GM18951 (cell line): ENCODE results near the gene CYP39A1.

Experiments
- POLR2A ChIP-seq: IDR thresholded peaks from 4 replicates; pipeline ENCODE4 v1.6.1; 2011; ENCODE audit warnings: mild to moderate bottlenecking; ENCODE audit not compliant: insufficient read length, insufficient read depth; ENCODE audit errors: extremely low read depth
- in situ Hi-C: fragments of 300-500 bp; cut with MboI; formaldehyde crosslinking; loops from one replicate; pipeline ENCODE4 v1.12.0; 2022; ENCODE audit warnings: low sequenced_read_pairs, mixed read lengths, inconsistent platforms; ENCODE audit not compliant: unreplicated experiment

The CYP39A1 gene

DNA sequence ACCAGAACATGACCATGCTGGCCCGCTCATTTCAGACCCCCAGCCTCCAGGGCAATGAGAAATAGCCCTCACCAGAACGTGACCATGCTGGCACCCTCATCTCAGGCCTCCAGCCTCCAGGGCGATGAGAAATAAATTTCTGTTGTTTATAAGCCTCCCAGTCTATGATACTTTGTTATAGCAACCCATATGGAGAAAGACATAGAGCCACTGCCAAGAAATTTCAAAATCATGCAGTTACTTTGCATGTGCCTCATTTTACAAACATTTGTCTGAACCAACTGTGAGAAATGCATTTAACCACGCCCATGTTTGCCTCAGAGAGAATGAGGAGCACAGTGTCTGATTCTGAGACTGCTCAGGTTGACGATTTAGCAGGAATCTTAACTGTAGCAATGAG lies 15.5 kb downstream of the CYP39A1 start:
- in situ Hi-C loops = loop anchor here (25.0 kb wide), 2 partner anchors 425 to 550 kb away; no protein-coding TSS in a partner anchor
- TF ChIP-seq POLR2A = no peak

DNA sequence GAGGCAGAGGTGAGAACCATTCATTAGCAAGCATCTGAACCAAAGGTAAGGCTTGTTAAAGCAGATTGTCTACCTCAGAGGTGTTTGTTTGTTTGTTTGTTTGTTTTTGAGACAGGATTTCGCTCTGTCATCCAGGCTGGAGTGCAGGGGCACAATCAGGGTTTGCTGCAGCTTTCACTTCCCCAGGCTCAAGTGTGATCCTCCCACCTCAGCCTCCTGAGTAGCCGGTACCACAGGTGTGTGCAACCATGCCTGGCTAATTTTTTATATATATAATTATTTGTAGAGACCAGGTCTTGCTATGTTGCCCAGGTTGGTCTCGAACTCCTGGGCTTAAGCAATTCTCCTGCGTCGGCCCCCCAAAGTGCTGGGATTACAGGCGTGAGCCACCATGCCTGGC lies 17.2 kb downstream of the CYP39A1 start:
- no peak for TF ChIP-seq POLR2A
- in situ Hi-C loops = loop anchor here (25.0 kb wide), 2 partner anchors 423 to 548 kb away; no protein-coding TSS in a partner anchor

DNA sequence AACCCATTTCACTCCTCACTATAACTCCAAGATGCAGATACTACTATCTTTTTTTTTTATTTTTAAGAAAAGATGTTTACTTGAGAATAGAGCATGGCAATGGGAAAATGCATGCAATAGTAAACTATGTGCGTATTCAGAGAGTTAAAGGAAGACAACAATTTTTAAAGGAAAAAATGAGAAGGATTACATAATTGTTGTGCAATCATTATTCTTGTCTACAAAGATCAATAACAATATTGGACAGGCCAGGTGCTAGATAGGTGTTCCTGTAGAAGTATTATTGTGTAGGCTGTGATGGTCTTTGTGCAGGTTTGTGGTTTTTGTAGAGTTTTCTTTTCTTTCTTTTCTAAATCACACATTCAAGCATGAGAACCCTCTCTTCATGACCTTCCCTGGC lies 20.6 kb downstream of the CYP39A1 start:
- no peak for TF ChIP-seq POLR2A
- in situ Hi-C loops = loop anchor here (25.0 kb wide), 2 partner anchors 420 to 545 kb away; no protein-coding TSS in a partner anchor

DNA sequence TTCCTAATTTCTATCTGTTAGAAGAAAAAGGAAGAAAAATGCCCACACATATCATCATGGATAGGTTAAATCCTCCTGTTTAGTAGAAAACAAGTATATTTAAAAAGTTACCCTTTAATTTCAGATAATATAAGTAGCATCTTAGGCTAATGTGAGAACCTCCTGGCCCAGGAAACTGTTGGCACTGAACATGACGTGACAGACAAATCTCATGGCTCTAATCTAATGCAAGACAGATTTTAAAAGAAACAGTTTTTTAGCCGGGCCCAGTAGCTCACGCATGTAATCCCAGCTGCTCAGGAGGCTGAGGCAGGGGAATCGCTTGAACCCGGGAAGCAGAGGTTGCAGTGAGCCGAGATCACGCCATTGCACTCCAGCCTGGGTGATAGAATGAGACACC lies 22.9 kb downstream of the CYP39A1 start:
- in situ Hi-C loops = loop anchor here (25.0 kb wide), 2 partner anchors 417 to 542 kb away; no protein-coding TSS in a partner anchor
- no peak for TF ChIP-seq POLR2A

DNA sequence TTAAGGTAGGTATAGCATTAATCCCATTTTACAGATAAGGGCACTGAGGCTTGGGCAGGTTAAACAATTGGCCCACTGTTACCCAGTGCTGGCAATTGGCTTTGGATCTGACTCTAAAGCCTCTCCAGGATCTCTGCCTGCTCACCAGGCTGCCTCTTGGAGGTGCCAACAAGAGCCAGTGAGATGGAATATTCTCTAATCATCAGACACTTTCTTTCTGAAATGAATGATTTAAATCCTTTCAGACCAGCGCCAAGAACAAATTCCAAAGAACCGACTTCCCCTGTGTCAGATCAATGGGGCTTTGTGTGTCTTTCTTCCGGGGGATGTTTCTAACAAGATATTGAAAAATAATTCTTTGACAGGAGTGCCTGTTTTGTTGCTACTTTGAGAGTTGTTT lies 23.6 kb downstream of the CYP39A1 start:
- TF ChIP-seq POLR2A = no peak
- in situ Hi-C loops = loop anchor here (25.0 kb wide), 2 partner anchors 417 to 542 kb away; no protein-coding TSS in a partner anchor

DNA sequence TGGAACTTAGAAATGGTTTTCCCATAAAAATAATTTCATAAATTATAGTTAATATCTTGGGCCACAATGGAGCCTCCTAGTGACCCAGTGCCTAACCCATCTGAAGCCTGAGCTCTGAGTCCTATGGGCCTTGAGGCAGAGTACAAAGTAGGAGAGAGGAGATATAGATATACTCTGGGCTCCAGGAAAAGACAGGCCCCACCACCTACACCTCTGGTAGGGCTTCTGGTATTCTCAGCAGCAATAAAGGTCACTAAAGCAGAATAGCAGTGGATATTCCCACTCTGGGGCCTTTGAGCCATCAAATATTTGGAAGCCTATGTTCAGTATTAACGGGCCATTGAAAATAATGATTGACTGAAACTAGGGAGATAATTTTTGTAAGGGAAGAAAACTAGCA lies 24.1 kb downstream of the CYP39A1 start:
- in situ Hi-C loops = loop anchor here (25.0 kb wide), 2 partner anchors 416 to 541 kb away; no protein-coding TSS in a partner anchor
- TF ChIP-seq POLR2A = no peak

DNA sequence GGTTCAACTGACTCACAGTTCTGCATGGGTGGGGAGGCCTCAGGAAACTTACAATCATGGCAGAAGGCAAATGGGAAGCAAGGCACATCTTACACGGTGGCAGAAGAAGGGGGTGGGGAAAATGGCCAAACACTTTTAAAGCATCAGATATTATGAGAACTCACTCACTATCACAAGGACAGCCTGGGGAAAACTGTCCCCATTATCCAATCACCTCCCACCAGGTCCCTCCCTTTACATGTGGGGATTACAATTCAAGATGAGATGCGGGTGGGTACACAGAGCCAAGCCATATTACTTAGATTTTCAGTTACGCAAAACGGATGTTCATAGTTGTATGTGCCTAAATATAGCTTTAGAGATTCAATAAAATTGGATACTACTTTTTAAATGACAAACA lies 25.6 kb downstream of the CYP39A1 start:
- in situ Hi-C loops = loop anchor here (25.0 kb wide), 2 partner anchors 415 to 540 kb away; no protein-coding TSS in a partner anchor

DNA sequence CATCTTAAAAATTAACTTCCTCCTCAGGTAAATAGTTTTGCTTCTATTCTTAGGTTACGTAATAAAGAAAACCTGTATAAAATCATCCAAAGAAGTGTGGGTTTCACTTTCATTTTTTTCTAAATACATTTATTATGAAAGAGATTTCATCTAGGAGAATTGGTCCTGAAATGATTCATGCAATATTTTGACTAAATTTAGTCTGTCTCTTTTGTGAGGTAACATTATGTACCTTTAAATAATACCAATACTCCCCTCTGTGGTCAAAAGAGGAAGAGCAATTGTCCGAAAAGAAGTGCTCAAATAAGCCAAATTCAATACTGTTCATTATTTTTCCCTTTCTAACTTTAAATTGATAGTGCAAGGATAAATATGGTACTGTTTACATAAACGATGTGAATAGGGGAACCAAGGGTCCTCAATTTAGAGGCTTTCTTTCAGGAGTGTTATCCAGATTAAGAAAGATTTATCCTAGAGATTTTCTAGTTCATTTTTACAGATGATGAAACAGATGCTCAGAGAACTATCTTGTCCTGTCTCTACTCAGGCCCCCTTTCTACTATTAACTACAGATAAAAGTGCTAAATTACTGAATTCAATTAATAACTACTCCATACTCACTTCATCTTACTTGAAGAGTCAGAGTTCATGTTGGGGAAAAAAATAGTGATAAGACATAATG lies 26.2 kb downstream of the CYP39A1 start:
- in situ Hi-C loops = loop anchor here (25.0 kb wide), 2 partner anchors 414 to 539 kb away; no protein-coding TSS in a partner anchor
- no peak for TF ChIP-seq POLR2A

More for the DNA sequence above, 25.6 kb downstream of the CYP39A1 start:
- no peak for TF ChIP-seq POLR2A

DNA sequence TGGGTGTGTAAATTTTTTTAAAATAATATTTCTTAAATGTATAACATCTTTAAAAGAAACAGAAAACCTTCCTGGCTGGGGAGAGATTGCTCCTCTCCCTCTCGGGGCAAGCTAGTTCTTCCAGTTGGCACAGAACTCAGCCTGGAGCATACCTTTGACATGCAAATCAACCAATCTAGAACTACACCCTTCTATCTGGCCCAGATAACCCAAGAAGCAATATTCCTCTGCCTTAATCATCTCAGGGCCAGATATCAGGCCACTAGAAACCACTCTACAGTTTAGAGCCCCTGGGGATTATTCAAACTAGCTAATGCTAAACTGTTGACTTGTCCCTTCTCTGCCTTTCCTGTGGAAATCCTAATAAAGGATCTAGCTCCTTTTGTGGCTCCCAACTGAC lies 33.9 kb downstream of the CYP39A1 start:
- no peak for TF ChIP-seq POLR2A
- in situ Hi-C loops = no loop called here

DNA sequence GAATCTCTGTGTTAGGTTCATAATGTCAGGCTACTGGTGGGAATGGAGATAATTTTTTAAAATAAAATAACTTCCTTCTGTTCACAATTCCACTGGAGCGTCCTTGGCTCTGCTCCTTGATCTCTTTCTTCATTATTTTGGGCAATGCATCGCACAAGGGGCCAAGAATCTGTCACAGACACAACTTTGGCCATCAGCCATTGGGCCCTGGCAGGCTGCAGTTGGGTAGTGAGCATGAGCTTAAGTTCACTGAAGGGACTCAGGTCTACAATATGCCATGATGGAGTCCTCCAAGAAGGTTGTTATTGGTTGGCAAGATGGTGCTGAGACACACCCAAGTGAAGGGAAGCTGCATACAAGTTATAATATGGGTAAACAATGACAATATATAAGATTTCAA lies 40.0 kb downstream of the CYP39A1 start:
- TF ChIP-seq POLR2A = no peak
- in situ Hi-C loops = no loop called here

DNA sequence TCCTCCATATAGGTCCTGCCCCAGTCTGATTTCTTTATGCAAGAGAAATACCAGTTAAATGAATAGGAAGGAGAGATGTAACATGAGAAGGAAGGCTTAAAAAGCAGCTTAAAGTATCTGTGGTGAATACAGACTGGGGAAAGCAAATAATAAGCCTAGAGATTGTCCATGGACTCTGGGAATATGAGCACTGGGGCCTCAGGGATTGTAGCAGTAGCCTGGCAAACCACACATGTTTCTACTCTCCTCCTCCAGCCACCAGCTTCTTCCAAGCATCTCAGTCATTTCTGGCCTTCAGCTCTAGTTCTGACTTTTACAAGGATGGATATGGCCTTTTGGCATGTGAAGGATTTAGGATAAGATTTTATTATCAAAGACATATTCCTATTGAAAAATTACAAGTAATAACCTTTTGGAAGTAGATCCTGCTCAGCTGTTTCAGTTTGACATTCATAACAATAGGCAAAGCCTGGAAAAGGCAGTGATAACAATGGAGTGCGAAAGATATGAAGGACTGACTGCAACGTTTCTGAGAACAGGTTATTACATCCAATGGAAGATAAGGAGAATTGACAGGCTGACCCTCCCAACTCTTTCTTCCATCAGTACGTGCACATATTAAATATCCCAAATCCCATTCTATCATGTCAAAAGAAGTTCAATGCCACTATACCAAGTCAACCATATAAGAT lies 41.6 kb downstream of the CYP39A1 start:
- in situ Hi-C loops = no loop called here

DNA sequence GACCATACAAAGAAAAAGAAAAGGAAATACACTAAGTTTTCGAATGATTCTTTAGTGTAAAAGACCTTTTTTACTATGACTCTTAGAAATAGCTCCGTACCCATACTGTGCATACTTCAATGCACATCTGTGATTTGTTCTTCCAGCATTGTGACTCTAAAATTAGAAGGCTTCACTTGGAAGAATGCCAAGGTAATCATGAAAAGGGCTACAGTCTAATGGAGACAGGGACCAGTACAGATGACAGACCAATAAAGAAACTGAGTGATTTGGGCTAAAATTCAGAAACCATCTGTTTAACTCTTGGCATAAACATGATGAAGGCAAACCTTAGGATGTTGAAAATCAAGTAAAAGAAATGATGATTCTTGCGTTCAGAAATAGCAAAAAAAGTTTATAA lies 46.3 kb downstream of the CYP39A1 start:
- TF ChIP-seq POLR2A = no peak
- in situ Hi-C loops = no loop called here

More for the DNA sequence above, 41.6 kb downstream of the CYP39A1 start:
- no peak for TF ChIP-seq POLR2A

DNA sequence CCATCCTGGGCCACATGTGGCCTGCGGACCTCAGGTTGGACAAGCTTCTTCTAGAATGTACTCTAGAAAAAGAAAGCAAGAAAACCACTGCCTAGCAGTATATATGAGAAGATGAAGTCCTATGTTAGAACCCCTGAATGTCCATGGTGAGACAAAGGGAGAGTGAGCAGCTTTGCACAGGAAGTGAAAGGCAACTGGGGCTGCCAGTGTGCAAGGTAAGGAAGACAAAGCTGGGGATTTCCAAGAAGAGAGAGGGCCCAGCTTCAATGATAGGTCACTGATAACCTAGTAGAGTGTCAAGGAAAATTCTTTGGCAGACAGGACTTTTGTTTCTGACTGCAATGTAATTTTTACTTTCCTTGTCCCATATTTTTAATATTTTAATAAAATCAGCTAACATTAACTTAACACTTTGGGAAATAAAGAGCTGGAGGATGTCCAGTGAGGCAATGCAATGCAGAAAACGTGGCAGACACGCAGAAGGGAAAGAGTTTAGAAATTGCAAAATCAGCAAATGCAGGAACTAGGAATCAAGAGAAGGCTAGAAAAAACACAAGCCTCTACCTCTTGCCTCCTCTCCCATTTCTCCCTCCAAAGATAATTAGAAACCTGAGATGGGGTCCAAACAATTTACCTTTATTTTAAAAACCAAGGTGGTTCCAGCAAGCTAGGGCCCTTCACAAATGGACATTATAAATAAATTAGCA lies 47.4 kb downstream of the CYP39A1 start:
- in situ Hi-C loops = no loop called here
- no peak for TF ChIP-seq POLR2A
